GM12865 (cell line): ENCODE data around the gene CIITA.
"Not testable (repeated sequence)": the region's sequence is repeated elsewhere in the genome, so short reads cannot be mapped to it uniquely, and the experiment has no call there.

ENCODE experiments used
- DNase-seq: peaks from one replicate; pipeline ENCODE4 v3.0.0; 2010; ENCODE audit warnings: low read depth
- H3K4me3 ChIP-seq: 2 replicates; pipeline ENCODE4 v1.5.1; 2011; ENCODE audit warnings: mild to moderate bottlenecking, low read depth, low read length, control low read depth
- CTCF ChIP-seq: IDR thresholded peaks from 2 replicates; pipeline ENCODE4 v1.5.1; 2011; ENCODE audit warnings: low read length, control low read depth, low read depth, inconsistent platforms; ENCODE audit not compliant: insufficient read depth; ENCODE audit errors: missing control alignments

The CIITA gene

GRCh38 chr16:10964039-10964890 lies 87.3 kb downstream of the CIITA start:
- peak; percentile 91 for DNase-seq
- H3K4me3 ChIP-seq: peak overlapping the region; percentile 16
- peak; percentile 98 for TF ChIP-seq CTCF

DNA sequence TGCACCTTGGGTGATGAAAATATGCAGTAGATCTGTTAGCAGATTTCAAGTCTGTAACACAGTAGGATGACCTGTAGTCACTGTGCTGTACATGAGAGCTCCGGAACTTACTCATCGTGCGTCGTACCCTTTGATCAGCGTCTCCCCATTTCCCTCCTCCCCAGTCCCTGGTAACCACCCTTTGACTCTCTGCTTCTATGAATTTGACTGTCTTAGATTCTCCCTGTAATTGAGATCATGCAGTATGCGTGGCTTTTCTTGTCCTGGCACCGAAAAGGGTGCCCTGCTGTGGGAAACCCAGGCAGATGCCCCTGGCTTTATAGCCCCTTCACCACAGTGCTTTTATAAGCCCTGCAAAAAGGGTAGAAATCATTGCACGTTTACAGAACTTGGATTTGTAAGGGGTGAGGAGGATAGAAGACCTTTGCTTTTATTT lies 87.9 kb downstream of the CIITA start:
- peak; percentile 93 for DNase-seq
- TF ChIP-seq CTCF: no peak
- H3K4me3 ChIP-seq: peak overlapping the region; percentile 33

GRCh38 chr16:10965440-10966061 lies 88.5 kb downstream of the CIITA start:
- peak overlapping the region; percentile 33 for H3K4me3 ChIP-seq
- TF ChIP-seq CTCF: no peak
- peak; percentile 94 for DNase-seq

DNA sequence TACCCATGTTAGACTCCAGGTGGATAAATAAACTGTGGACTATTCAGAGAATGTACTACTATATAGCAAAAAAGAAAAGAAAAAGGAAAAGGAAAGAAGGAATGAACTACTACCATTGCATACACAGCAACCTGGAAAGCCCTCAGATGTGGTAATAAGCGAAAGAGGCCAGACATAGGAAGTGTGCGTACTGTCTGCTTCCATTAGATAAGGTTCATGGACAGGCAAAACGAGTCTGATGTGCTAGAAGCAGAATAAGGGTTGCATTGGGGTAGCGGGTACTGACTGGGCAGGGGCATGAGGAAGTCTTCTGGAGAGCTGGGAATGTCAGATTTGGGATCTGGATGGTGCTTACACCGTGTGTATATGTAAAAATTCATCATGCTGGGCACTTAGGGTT lies 89.1 kb downstream of the CIITA start:
- DNase-seq: no peak
- no peak for TF ChIP-seq CTCF

GRCh38 chr16:10966559-10966958 lies 89.6 kb downstream of the CIITA start:
- H3K4me3 ChIP-seq: not testable (repeated sequence)
- DNase-seq: peak; percentile 67

More for the DNA sequence above, 89.1 kb downstream of the CIITA start:
- H3K4me3 ChIP-seq: no peak overlapping the region

DNA sequence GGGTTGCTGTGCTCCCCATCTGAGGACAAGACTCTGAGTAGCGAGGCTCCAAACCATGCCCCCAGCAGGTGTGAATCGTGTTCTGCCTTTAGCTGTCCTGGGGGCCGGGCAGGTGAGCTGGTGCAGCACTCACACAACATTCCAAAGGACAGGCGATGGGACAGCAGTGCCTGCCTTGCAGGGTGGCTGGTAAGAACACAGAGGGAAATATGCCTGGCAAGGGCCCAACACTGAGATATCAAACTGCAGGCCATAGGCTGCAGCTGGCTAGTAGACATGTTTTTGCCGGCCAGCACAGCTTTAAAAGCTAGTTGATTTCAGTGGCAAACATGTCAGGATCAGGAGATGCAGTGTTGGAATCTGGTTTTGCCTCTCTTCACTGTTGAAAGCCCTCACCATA lies 91.0 kb downstream of the CIITA start:
- no peak for DNase-seq
- H3K4me3 ChIP-seq: no peak overlapping the region
- no peak for TF ChIP-seq CTCF

DNA sequence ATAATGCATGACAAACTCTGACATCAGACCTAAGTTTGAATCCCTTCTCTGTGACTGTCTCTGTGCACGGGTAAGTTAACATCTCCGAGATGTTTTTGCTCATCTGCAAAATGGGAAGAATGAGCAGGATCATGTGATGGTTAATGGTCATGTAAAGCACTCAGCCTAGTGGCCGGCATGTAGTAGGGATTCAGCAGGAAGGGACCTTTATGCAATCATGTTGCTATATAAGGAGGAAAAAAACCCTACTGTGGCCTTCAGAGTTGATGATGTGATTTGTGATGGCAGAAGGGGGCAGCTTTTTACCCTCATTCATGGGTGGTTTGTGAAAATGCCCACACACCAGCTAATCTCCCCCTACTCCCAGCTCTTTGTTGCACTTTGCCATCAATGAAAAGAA lies 91.5 kb downstream of the CIITA start:
- H3K4me3 ChIP-seq: no peak overlapping the region
- TF ChIP-seq CTCF: no peak
- no peak for DNase-seq
